ENCODE results near the gene PCDH15.
A peak's percentile ranks its signal among the peaks of the same experiment; 100 is the strongest.

DNA sequence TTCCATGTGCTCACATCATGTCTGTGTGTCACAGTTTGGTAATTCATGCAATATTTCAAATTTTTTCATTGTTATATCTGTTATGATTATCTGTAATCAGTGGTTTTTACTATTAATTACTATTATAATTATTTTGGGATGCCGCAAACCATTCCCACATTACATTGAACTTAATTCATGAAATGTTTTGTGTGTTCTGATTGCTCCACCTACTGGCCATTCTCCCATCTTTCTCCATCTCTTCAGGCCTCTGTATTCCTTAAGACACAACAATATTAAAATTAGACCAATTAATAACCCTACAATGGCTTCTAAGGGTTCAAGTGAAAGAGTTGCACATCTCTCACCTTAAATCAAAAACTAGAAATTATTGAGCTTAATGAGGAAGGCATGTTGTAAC is 398.5 kb downstream of the PCDH15 start:
- TF ChIP-seq EZH2phosphoT487 (IDR thresholded peaks at IDR 0.05; ENCODE audit: unreplicated experiment) = no peak
- TF ChIP-seq CTCF (conservative IDR thresholded peaks at IDR 0.05; ENCODE audit: low read depth in 2 of 2) = peak; percentile 76 to 77
- TF ChIP-seq EZH2 (IDR thresholded peaks at IDR 0.05; ENCODE audit: low read depth, unreplicated experiment) = no peak
- TF ChIP-seq POLR2AphosphoS5 (IDR thresholded peaks at IDR 0.05; ENCODE audit: low read depth) = no peak
- TF ChIP-seq, protein P1, sequence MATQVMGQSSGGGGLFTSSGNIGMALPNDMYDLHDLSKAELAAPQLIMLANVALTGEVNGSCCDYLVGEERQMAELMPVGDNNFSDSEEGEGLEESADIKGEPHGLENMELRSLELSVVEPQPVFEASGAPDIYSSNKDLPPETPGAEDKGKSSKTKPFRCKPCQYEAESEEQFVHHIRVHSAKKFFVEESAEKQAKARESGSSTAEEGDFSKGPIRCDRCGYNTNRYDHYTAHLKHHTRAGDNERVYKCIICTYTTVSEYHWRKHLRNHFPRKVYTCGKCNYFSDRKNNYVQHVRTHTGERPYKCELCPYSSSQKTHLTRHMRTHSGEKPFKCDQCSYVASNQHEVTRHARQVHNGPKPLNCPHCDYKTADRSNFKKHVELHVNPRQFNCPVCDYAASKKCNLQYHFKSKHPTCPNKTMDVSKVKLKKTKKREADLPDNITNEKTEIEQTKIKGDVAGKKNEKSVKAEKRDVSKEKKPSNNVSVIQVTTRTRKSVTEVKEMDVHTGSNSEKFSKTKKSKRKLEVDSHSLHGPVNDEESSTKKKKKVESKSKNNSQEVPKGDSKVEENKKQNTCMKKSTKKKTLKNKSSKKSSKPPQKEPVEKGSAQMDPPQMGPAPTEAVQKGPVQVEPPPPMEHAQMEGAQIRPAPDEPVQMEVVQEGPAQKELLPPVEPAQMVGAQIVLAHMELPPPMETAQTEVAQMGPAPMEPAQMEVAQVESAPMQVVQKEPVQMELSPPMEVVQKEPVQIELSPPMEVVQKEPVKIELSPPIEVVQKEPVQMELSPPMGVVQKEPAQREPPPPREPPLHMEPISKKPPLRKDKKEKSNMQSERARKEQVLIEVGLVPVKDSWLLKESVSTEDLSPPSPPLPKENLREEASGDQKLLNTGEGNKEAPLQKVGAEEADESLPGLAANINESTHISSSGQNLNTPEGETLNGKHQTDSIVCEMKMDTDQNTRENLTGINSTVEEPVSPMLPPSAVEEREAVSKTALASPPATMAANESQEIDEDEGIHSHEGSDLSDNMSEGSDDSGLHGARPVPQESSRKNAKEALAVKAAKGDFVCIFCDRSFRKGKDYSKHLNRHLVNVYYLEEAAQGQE (IDR thresholded peaks at IDR 0.05; ENCODE audit: unreplicated experiment) = no peak
- TF ChIP-seq JUNB (IDR thresholded peaks at IDR 0.05; ENCODE audit: unreplicated experiment) = no peak
